22Rv1 (cell line): Measurements from ENCODE around the gene CCDC92.

Source experiments
- H3K27ac ChIP-seq: fragments of 450-650 bp; 2 replicates; pipeline ENCODE4 v1.5.1; 2017
- CTCF ChIP-seq: fragments of 450-650 bp; IDR thresholded peaks from 2 replicates; pipeline ENCODE4 v1.5.1; 2017; ENCODE audit warnings: mild to moderate bottlenecking
- ZFX ChIP-seq: fragments of 450-650 bp; IDR thresholded peaks from 2 replicates; pipeline ENCODE4 v1.6.1; 2017; ENCODE audit warnings: antibody characterized with exemption, borderline replicate concordance

CCDC92 gene

GRCh38 chr12:123889848-123890535 lies 82.6 kb downstream of the CCDC92 start:
- TF ChIP-seq ZFX (no peak), CTCF (no peak)
- H3K27ac ChIP-seq = no peak overlapping the region

- H3K27ac ChIP-seq = no peak overlapping the region
- TF ChIP-seq CTCF (no peak), ZFX (no peak)
These were observed 83.6 kb downstream of the CCDC92 start for GRCh38 chr12:123888989-123889388.

GRCh38 chr12:123886931-123887582 lies 85.6 kb downstream of the CCDC92 start:
- H3K27ac ChIP-seq = no peak overlapping the region
- no peak; the same call in 1 of the 2 replicates for TF ChIP-seq CTCF
- no peak for TF ChIP-seq ZFX

- no peak overlapping the region for H3K27ac ChIP-seq
- no peak for TF ChIP-seq ZFX
- TF ChIP-seq CTCF = no peak
These were observed 86.4 kb downstream of the CCDC92 start for GRCh38 chr12:123886258-123886657.
